ENCODE results near the gene WDFY4.

Gene WDFY4

GRCh38 chr10:48948470-48949037 lies 263.9 kb downstream of the WDFY4 start:
- Histone ChIP-seq H3F3A (ENCODE audit: insufficient read depth) (no peaks in the 10 kb centered on the region), H2AFZ (ENCODE audit: low read depth, low read length, severe bottlenecking) (no peak overlapping the region), H3K79me2 (ENCODE audit: insufficient read depth, low read length) (no peaks in the 10 kb centered on the region), H3K36me3 (ENCODE audit: low read length) (0 out of 2 replicates have a peak, but pooled peaks cover 5% of the 10 kb centered on the region), H4K20me1 (ENCODE audit: low read depth, low read length) (no peaks in the 10 kb centered on the region), H3K9me2 (replicated peaks; ENCODE audit: insufficient read depth, low read length) (no peaks in the 10 kb centered on the region), H3K4me3 (ENCODE audit: insufficient read depth, low read length, poor library complexity, severe bottlenecking) (no peak overlapping the region), H3K27ac (ENCODE audit: low read depth, low read length) (no peak overlapping the region), H3K9me3 (ENCODE audit: insufficient read depth, low read length) (no peaks in the 10 kb centered on the region), H3K9ac (ENCODE audit: low read length) (no peak overlapping the region), H3K27me3 (ENCODE audit: low read length) (no peaks in the 10 kb centered on the region), H3K4me2 (ENCODE audit: low read depth, low read length, poor library complexity, severe bottlenecking) (no peak overlapping the region)
- TF ChIP-seq CTCF (IDR thresholded peaks at IDR 0.05; ENCODE audit: insufficient read depth, low read length, poor library complexity, severe bottlenecking) (no peak), EZH2phosphoT487 (conservative IDR thresholded peaks at IDR 0.05; ENCODE audit: low read length) (no peak)

- H3F3A ChIP-seq (ENCODE audit: insufficient read depth), result no peaks in the 10 kb centered on the region
- no peaks in the 10 kb centered on the region for H3K27me3 ChIP-seq (ENCODE audit: low read length)
- TF ChIP-seq EZH2phosphoT487 (conservative IDR thresholded peaks at IDR 0.05; ENCODE audit: low read length), result no peak
- no peak for TF ChIP-seq CTCF (IDR thresholded peaks at IDR 0.05; ENCODE audit: insufficient read depth, low read length, poor library complexity, severe bottlenecking)
Observed at GRCh38 chr10:48951707-48952106, 267.0 kb downstream of the WDFY4 start.

GRCh38 chr10:48957361-48958151 lies 272.9 kb downstream of the WDFY4 start:
- H3K27ac ChIP-seq (ENCODE audit: low read depth, low read length), result no peak overlapping the region
- no peaks in the 10 kb centered on the region for H3K9me2 ChIP-seq (replicated peaks; ENCODE audit: insufficient read depth, low read length)
- H4K20me1 ChIP-seq (ENCODE audit: low read depth, low read length), result no peaks in the 10 kb centered on the region
- no peaks in the 10 kb centered on the region for H3K9me3 ChIP-seq (ENCODE audit: insufficient read depth, low read length)
- no peak for TF ChIP-seq EZH2phosphoT487 (conservative IDR thresholded peaks at IDR 0.05; ENCODE audit: low read length)
- TF ChIP-seq CTCF (IDR thresholded peaks at IDR 0.05; ENCODE audit: insufficient read depth, low read length, poor library complexity, severe bottlenecking), result no peak
- no peaks in the 10 kb centered on the region for H3K79me2 ChIP-seq (ENCODE audit: insufficient read depth, low read length)
- H3F3A ChIP-seq (ENCODE audit: insufficient read depth), result no peaks in the 10 kb centered on the region
- no peaks in the 10 kb centered on the region for H3K27me3 ChIP-seq (ENCODE audit: low read length)
- no peak overlapping the region for H3K4me3 ChIP-seq (ENCODE audit: insufficient read depth, low read length, poor library complexity, severe bottlenecking)
- H2AFZ ChIP-seq (ENCODE audit: low read depth, low read length, severe bottlenecking), result no peak overlapping the region
- no peaks in the 10 kb centered on the region for H3K36me3 ChIP-seq (ENCODE audit: low read length)
- no peak overlapping the region for H3K4me2 ChIP-seq (ENCODE audit: low read depth, low read length, poor library complexity, severe bottlenecking)
- H3K9ac ChIP-seq (ENCODE audit: low read length), result no peak overlapping the region

More at GRCh38 chr10:48951707-48952106, 267.0 kb downstream of the WDFY4 start:
- Histone ChIP-seq H3K9me2 (replicated peaks; ENCODE audit: insufficient read depth, low read length) (no peaks in the 10 kb centered on the region), H2AFZ (ENCODE audit: low read depth, low read length, severe bottlenecking) (no peak overlapping the region), H3K4me2 (ENCODE audit: low read depth, low read length, poor library complexity, severe bottlenecking) (no peak overlapping the region), H3K79me2 (ENCODE audit: insufficient read depth, low read length) (no peaks in the 10 kb centered on the region), H3K9me3 (ENCODE audit: insufficient read depth, low read length) (no peaks in the 10 kb centered on the region), H4K20me1 (ENCODE audit: low read depth, low read length) (no peaks in the 10 kb centered on the region), H3K4me3 (ENCODE audit: insufficient read depth, low read length, poor library complexity, severe bottlenecking) (no peak overlapping the region), H3K36me3 (ENCODE audit: low read length) (0 out of 2 replicates have a peak, but pooled peaks cover 5% of the 10 kb centered on the region), H3K9ac (ENCODE audit: low read length) (no peak overlapping the region), H3K27ac (ENCODE audit: low read depth, low read length) (no peak overlapping the region)
